NCI-H774 (cell line): ENCODE measurements around the gene HSFX1.

Experiments
- DNase-seq: peaks from one replicate; lab custom pipeline; 2025; lab: John Stamatoyannopoulos, UW

HSFX1 gene

DNA sequence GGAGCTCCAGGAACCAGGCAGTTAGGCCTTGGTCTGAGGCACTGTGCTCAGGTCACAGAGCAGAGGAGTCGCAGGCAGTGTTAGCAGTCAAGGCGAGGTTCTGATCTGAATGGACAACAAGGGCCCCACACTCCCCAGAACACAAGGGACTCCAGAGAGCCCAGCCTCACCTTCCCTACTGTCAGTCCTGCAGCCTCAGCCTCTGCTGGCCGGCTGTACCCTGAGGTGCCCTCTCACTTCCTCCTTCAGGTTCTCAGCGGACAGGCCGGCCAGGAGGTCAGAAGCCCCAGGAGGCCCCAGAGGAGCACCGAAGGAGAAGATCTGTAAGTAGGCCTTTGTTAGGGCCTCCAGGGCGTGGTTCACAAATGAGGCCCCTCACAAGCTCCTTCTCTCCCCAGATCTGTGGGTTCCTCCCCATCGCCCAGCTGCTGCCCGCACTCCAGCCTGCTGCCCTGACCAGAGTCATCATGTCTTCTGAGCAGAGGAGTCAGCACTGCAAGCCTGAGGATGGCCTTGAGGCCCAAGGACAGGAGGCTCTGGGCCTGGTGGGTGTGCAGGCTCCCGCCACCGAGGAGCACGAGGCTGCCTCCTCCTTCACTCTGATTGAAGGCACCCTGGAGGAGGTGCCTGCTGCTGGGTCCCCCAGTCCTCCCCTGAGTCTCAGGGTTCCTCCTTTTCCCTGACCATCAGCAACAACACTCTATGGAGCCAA lies 34.0 kb downstream of the HSFX1 start:
- no peak for DNase-seq

DNA sequence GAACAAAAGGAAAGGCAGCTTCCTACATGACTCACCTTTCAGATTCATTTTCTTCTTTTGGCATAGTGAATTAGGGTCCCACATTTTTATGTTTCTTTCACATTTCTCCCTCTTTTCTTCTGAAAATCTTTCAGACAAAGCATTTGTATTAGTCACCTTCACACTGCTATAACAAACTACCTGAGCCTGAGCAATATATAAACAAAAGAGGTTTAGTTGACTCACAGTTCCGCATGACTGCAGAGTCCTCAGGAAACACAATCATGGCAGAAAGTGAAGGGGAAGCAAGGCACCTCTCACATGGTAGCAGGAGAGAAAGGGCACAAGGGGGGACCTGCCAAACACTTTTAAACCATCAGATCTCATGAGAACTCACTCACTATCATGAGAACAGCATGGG lies 44.8 kb downstream of the HSFX1 start:
- DNase-seq: no peak

DNA sequence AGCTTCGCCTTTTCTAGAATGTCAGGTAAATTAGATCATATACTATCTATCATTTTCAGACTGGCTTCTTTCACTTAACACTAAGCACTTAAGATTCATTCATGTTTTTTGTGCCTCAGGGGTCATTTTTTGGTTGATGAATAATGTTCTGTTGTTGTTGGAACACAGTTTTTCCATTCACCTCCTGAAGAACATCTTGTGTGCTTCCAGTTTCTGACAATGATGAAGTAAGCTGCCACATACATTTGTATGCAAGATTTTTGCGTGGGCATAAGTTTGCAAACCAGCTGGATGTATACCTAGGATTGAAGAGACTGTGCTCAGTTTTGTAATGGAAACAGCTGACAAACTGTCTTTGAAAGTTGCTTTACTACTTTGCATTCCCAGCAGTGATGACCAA lies 45.5 kb downstream of the HSFX1 start:
- no peak for DNase-seq

DNA sequence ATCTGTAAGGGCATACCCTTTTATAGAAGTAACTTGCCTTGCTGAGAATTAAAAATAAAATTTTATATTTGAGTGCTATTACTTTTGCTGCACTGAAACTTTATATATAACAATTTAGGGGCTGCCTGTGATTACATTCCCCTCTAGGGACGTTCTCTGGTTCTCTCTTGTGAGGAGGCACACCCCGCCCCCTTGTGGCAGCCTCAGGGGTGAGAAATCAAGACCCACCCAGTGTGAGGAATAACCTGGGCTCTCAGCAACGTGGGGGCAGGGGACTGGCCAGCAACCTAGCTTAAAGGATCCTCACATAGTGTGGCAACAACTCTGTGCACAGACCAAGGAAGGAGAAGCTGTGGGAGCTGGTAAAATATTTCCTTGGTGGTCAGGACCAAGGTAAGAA lies 51.6 kb downstream of the HSFX1 start:
- DNase-seq: no peak
